ENCODE data around the gene S100PBP.
A peak's percentile ranks its signal among the peaks of the same experiment; 100 is the strongest.

S100PBP gene

GRCh38 chr1:32883338-32884031 is 66.0 kb downstream of the S100PBP start:
- peak in 3 of 10 donors; percentile 28 to 46 (median 31) for DNase-seq
- intact Hi-C loops (cut with DNase I): no loop called here

GRCh38 chr1:32884032-32884372 is 66.5 kb downstream of the S100PBP start:
- peak in 3 of 10 donors; percentile 15 to 50 (median 35) for DNase-seq
- intact Hi-C loops (cut with DNase I): no loop called here

- peak in 3 of 10 donors; percentile 78 to 86 (median 81) for DNase-seq
- intact Hi-C loops (cut with DNase I): no loop called here
Observed at GRCh38 chr1:32884726-32885125, 67.3 kb downstream of the S100PBP start.

- intact Hi-C loops (cut with DNase I): no loop called here
- DNase-seq: peak in 1 of 10 donors; percentile 32
Observed at GRCh38 chr1:32885676-32886003, 68.2 kb downstream of the S100PBP start.

- intact Hi-C loops (cut with DNase I): no loop called here
- DNase-seq: peak in 4 of 10 donors; percentile 38 to 91 (median 82)
Observed at GRCh38 chr1:32886004-32886827, 68.8 kb downstream of the S100PBP start, which contains the start of gene HPCA. HPCA (plus strand) TSS chr1:32886491; CDS start chr1:32888899, 2,408 bp downstream.

GRCh38 chr1:32886828-32887414 is 69.5 kb downstream of the S100PBP start:
- intact Hi-C loops (cut with DNase I): no loop called here
- DNase-seq: peak in 4 of 10 donors; percentile 55 to 89 (median 78)

- intact Hi-C loops (cut with DNase I): no loop called here
- DNase-seq: peak in 3 of 10 donors; percentile 45 to 87 (median 77)
Observed at GRCh38 chr1:32887623-32888022, 70.2 kb downstream of the S100PBP start.

GRCh38 chr1:32888134-32888533 is 70.7 kb downstream of the S100PBP start:
- DNase-seq: peak in 3 of 10 donors; percentile 21 to 67 (median 29)
- intact Hi-C loops (cut with DNase I): no loop called here

- peak in 3 of 10 donors; percentile 60 to 74 (median 73) for DNase-seq
- intact Hi-C loops (cut with DNase I): no loop called here
Observed at GRCh38 chr1:32888677-32889420, 71.4 kb downstream of the S100PBP start.

GRCh38 chr1:32889731-32890278 is 72.4 kb downstream of the S100PBP start:
- peak in 2 of 10 donors; percentile 8 to 22 for DNase-seq
- intact Hi-C loops (cut with DNase I): no loop called here

GRCh38 chr1:32890516-32891240 is 73.2 kb downstream of the S100PBP start:
- intact Hi-C loops (cut with DNase I): no loop called here
- DNase-seq: peak in 3 of 10 donors; percentile 62 to 76 (median 63)

- intact Hi-C loops (cut with DNase I): no loop called here
- DNase-seq: no peak
Observed at GRCh38 chr1:32891241-32891570, 73.8 kb downstream of the S100PBP start.

- intact Hi-C loops (cut with DNase I): no loop called here
- DNase-seq: no peak
Observed at GRCh38 chr1:32891630-32892029, 74.2 kb downstream of the S100PBP start.

- DNase-seq: peak; percentile 66 to 98 (median 84)
- intact Hi-C loops (cut with DNase I): no loop called here
Observed at GRCh38 chr1:32892368-32893197, 75.1 kb downstream of the S100PBP start.

- peak in 7 of 10 donors; percentile 49 to 91 (median 62) for DNase-seq
- intact Hi-C loops (cut with DNase I): no loop called here
Observed at GRCh38 chr1:32893198-32894018, 76.0 kb downstream of the S100PBP start.

- DNase-seq: peak in 1 of 10 donors; percentile 68
- intact Hi-C loops (cut with DNase I): no loop called here
Observed at GRCh38 chr1:32894019-32894600, 76.7 kb downstream of the S100PBP start.

- intact Hi-C loops (cut with DNase I): no loop called here
- DNase-seq: peak in 1 of 10 donors; percentile 54
Observed at GRCh38 chr1:32894681-32895080, 77.2 kb downstream of the S100PBP start.
